Spleen (tissue), 11 donors: ENCODE results near the gene CBLC. TPM values are rescaled to one million over a fixed set of nuclear protein-coding genes. Genes with fewer than 3 reads are reported as not detected.

ENCODE experiments used
- DNase-seq: peaks from one replicate; pipeline ENCODE4 v3.0.0-alpha.2; 2020
- H3K27ac ChIP-seq, 8 donors: fragments of 200-600 bp; sonication (generic) in 7 of 8; 1 replicate in 4 of 8; 2 replicates in 4 of 8; pipeline versions ENCODE4 v1.5.0 to v1.8.0; 2016 to 2021; ENCODE audit warnings: inconsistent platforms in 4 of 8, mild to moderate bottlenecking in 4 of 8, moderate library complexity in 1 of 8
- H3K27me3 ChIP-seq, 7 donors: fragments of 200-600 bp; sonication (generic) in 6 of 7; replicated peaks in 1 of 7; 1 replicate in 4 of 7; 2 replicates in 3 of 7; pipeline versions ENCODE4 v1.5.0 to v1.8.0; 2016 to 2021; ENCODE audit warnings: inconsistent platforms in 3 of 7, mild to moderate bottlenecking in 1 of 7
- H3K36me3 ChIP-seq, 6 donors: fragments of 200-600 bp; sonication (generic) in 5 of 6; 1 replicate in 4 of 6; 2 replicates in 2 of 6; pipeline versions ENCODE4 v1.5.0 to v1.8.0; 2016 to 2021; ENCODE audit warnings: inconsistent platforms in 2 of 6
- H3K4me1 ChIP-seq, 6 donors: fragments of 200-600 bp; sonication (generic) in 5 of 6; 1 replicate in 3 of 6; 2 replicates in 3 of 6; pipeline versions ENCODE4 v1.5.0 to v1.8.0; 2016 to 2021; ENCODE audit warnings: inconsistent platforms in 3 of 6
- H3K4me3 ChIP-seq, 8 donors: fragments of 200-600 bp; sonication (generic) in 7 of 8; 1 replicate in 4 of 8; 2 replicates in 4 of 8; pipeline versions ENCODE4 v1.5.0 to v1.8.0; 2016 to 2021; ENCODE audit warnings: inconsistent platforms in 4 of 8, mild to moderate bottlenecking in 4 of 8, moderate library complexity in 2 of 8
- H3K9me3 ChIP-seq, 8 donors: fragments of 200-600 bp; sonication (generic) in 7 of 8; 1 replicate in 4 of 8; 2 replicates in 4 of 8; pipeline versions ENCODE4 v1.5.0 to v1.8.0; 2016 to 2021; ENCODE audit warnings: inconsistent platforms in 4 of 8
- CTCF ChIP-seq, 11 experiments: fragments of 200-600 bp in 7 of 11; fragments of 450-650 bp in 4 of 11; sonication (generic) in 4 of 11; IDR thresholded peaks in 8 of 11; conservative IDR thresholded peaks in 3 of 11; 1 replicate in 7 of 11; 2 replicates in 4 of 11; pipeline versions ENCODE4 v1.4.0 to v1.8.0; 2016 to 2021; ENCODE audit warnings: antibody characterized with exemption in 11 of 11, inconsistent platforms in 4 of 11, mild to moderate bottlenecking in 1 of 11
- POLR2A ChIP-seq, 3 donors: fragments of 450-650 bp; IDR thresholded peaks; one replicate each; pipeline ENCODE4 v1.5.1; 2017; ENCODE audit warnings: antibody characterized with exemption in 3 of 3, mild to moderate bottlenecking in 1 of 3
- POLR2AphosphoS5 ChIP-seq, 3 donors: sonication (generic); formaldehyde crosslinking; IDR thresholded peaks; one replicate each; pipeline ENCODE4 v1.5.1; 2017; ENCODE audit warnings: antibody characterized with exemption in 3 of 3
- WGBS, 5 donors: extraction: QIAGEN DNeasy Blood & Tissue Kit in 3 of 5; methylation state at CpG; one replicate each; pipeline versions ENCODE4 v1.1.5 to v1.1.7; 2013 to 2018; 5-methylcytosine and 5-hydroxymethylcytosine counted together
- intact Hi-C: fragments of 100-400 bp; cut with DNase I; formaldehyde crosslinking; loops from one replicate; pipeline ENCODE4 v1.15.0; 2023; ENCODE audit warnings: low total_unique reads
- polyA plus RNA-seq, 3 donors: library from polyadenylated mRNA; stranded (reverse); fragments of 200-250 nt; gene quantifications; one replicate each; pipeline ENCODE4 v1.2.1, GENCODE V29; 2013
- total RNA-seq, 7 donors: library from RNA; depleted of rRNA in 3 of 7; stranded (reverse); fragments of >200 nt in 3 of 7; fragmentation: NEBNext Ultra II Directional in 4 of 7; extraction: Animal tissue kit (Norgen Biotek cat#: 25700) in 4 of 7; gene quantifications; one replicate each; pipeline versions ENCODE4 v1.1.0 to v1.2.1, GENCODE V29; 2016 to 2021
- donor health status: healthy with polysubstance abuse.
- donor health status: DM: no; HTN: no; CAD: no; lungs with moderate emphysema.
- donor health status: DM: no; HTN: no; CAD: no.
- donor health status: Bipolar disorder and iron deficiency.
- donor health status: healthy.
- donor health status: DM: no; HTN: no; CAD: no.
- donor health status: DM: yes; HTN: yes; CAD: no.

CBLC gene
- total and polyA plus RNA-seq, 10 donors = not detected

- DNase-seq = no peak
- Histone ChIP-seq H3K4me1 (peaks cover 6 to 35% (median 27%) of the 10 kb centered on the region in 6 donors), H3K4me3 (peak overlapping the region in 4 of 8 donors; percentile 44 to 71 (median 52)), H3K27me3 (peaks cover 0 to 36% (median 0%) of the 10 kb centered on the region in 7 donors), H3K36me3 (peaks cover 0 to 29% (median 3%) of the 10 kb centered on the region in 6 donors), H3K9me3 (no peaks in the 10 kb centered on the region), H3K27ac (peak overlapping the region in 1 of 8 donors; percentile 75)
- 77 to 89% (median 79%) methylated on average over 12 to 13 of the region's 13 CpGs for WGBS, 5 donors
- TF ChIP-seq POLR2A (IDR thresholded peaks at IDR 0.05) (no peak), CTCF (IDR thresholded peaks at IDR 0.05 in 8 of 11, conservative IDR thresholded peaks at IDR 0.05 in 3 of 11) (no peak), POLR2AphosphoS5 (IDR thresholded peaks at IDR 0.05) (no peak)
- intact Hi-C loops = no loop called here
Measured at GRCh38 chr19:44810234-44811121, 32.8 kb downstream of the CBLC start.

GRCh38 chr19:44811122-44811419, 33.4 kb downstream of the CBLC start:
- TF ChIP-seq CTCF (IDR thresholded peaks at IDR 0.05 in 8 of 11, conservative IDR thresholded peaks at IDR 0.05 in 3 of 11) = no peak
- TF ChIP-seq POLR2A (IDR thresholded peaks at IDR 0.05) = no peak
- no peak for TF ChIP-seq POLR2AphosphoS5 (IDR thresholded peaks at IDR 0.05)
- intact Hi-C loops = no loop called here
- no peaks in the 10 kb centered on the region for H3K9me3 ChIP-seq
- 84 to 93% (median 89%) methylated on average over 2 to 7 of the region's 7 CpGs for WGBS, 5 donors
- H3K27ac ChIP-seq = no peak overlapping the region
- H3K36me3 ChIP-seq = peaks cover 0 to 29% (median 3%) of the 10 kb centered on the region in 6 donors
- peaks cover 6 to 35% (median 27%) of the 10 kb centered on the region in 6 donors for H3K4me1 ChIP-seq
- DNase-seq = no peak
- no peak overlapping the region for H3K4me3 ChIP-seq
- peaks cover 0 to 36% (median 0%) of the 10 kb centered on the region in 7 donors for H3K27me3 ChIP-seq

- WGBS, 5 donors = 84 to 95% (median 92%) methylated on average over 28 of the region's 28 CpGs
- Histone ChIP-seq H3K27me3 (peaks cover 0 to 35% (median 0%) of the 10 kb centered on the region in 7 donors), H3K4me1 (peaks cover 6 to 35% (median 27%) of the 10 kb centered on the region in 6 donors), H3K9me3 (no peaks in the 10 kb centered on the region), H3K4me3 (no peak overlapping the region), H3K27ac (no peak overlapping the region), H3K36me3 (peaks cover 0 to 29% (median 3%) of the 10 kb centered on the region in 6 donors)
- no peak for TF ChIP-seq POLR2AphosphoS5 (IDR thresholded peaks at IDR 0.05)
- DNase-seq = no peak
- intact Hi-C loops = no loop called here
Measured at GRCh38 chr19:44812142-44812718, 34.5 kb downstream of the CBLC start.

GRCh38 chr19:44813070-44813840, 35.6 kb downstream of the CBLC start:
- H3K4me1 ChIP-seq = peaks cover 3 to 27% (median 21%) of the 10 kb centered on the region in 6 donors
- H3K27me3 ChIP-seq = peaks cover 0 to 25% (median 0%) of the 10 kb centered on the region in 7 donors
- H3K27ac ChIP-seq = no peak overlapping the region
- H3K9me3 ChIP-seq = no peaks in the 10 kb centered on the region
- no peak for TF ChIP-seq POLR2AphosphoS5 (IDR thresholded peaks at IDR 0.05)
- TF ChIP-seq CTCF (IDR thresholded peaks at IDR 0.05 in 8 of 11, conservative IDR thresholded peaks at IDR 0.05 in 3 of 11) = no peak
- no peak for TF ChIP-seq POLR2A (IDR thresholded peaks at IDR 0.05)
- H3K36me3 ChIP-seq = peaks cover 0 to 29% (median 3%) of the 10 kb centered on the region in 6 donors
- DNase-seq = no peak
- WGBS, 5 donors = 88 to 95% (median 92%) methylated on average over 20 to 38 of the region's 38 CpGs
- no peak overlapping the region for H3K4me3 ChIP-seq
- intact Hi-C loops = no loop called here
